HG03060 (cell line): ENCODE results near the gene ATP11A.

Experiments used
- ATAC-seq: cut with Tn5 transposase; IDR thresholded peaks from one replicate; pipeline ENCODE4 v1.9.1; 2021; ENCODE audit warnings: low read depth, moderate number of reproducible peaks; ENCODE audit not compliant: unreplicated experiment

ATP11A gene

DNA sequence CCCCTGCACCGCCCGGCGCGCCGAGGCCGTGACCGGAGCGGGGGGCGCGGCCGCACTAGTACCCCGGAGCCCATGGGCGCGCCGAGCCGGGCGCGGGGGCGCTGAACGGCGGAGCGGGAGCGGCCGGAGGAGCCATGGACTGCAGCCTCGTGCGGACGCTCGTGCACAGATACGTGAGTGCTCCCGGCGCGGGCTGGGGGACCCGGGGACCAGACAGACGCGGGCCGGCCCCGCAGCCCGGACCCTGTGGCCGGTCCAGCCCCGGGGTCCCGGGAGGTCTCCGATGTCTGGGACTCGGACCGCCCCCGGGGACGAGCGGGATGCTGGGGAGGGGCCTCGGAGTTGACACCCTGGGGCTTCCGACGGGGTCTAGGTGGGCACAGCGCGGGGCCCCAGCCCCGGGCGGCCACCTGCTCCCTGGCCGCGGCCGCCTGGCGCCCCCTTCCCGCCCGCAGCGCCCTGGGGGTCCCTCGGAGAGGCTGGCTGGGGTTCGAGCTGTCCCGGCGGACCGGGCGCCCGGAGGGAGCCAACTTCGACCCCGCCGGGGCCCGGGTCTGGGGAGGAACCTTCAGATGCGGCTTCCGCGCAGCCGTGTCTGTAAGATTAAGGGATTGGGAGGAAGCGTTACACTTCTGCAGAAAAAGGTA is 568 bp downstream of the ATP11A start:
- ATAC-seq, result no peak

DNA sequence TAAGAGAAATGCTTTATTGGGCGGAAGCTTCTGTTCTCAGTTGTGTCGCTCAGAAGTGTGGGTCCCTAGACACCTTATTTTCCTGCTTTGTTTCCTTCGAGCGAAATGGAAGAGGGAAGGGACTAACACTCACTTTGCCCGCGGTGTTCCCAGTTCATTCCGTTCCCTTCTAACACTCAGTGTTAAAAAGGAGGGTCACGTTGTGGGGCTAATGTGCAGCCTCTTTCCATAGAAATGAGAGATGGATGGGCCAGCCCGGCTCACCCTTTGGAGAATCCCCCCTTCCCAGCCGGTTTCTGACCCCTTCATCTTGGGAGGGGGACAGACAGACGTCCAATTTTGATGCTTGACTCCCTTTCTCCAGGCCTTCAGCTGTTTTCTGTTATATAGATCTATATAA is 2.3 kb downstream of the ATP11A start:
- no peak for ATAC-seq

DNA sequence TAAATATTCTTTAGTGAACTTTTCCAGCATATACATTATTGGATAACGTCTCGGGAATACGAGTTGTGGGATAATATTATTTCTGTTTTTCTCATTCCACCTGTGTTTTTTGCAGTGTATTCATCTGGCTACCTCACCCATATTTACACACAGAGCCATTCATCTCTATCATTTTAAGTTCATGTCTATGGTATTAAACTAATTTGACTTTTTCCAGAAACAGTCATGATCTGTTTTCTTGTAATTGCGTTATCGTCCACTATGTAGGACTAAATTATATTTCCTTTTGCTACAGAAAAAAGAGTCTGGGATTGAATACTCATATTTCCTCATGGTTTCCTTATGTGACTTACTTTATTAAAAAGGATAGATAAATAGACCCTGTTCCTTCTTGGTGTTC is 2.7 kb downstream of the ATP11A start:
- ATAC-seq, result no peak

DNA sequence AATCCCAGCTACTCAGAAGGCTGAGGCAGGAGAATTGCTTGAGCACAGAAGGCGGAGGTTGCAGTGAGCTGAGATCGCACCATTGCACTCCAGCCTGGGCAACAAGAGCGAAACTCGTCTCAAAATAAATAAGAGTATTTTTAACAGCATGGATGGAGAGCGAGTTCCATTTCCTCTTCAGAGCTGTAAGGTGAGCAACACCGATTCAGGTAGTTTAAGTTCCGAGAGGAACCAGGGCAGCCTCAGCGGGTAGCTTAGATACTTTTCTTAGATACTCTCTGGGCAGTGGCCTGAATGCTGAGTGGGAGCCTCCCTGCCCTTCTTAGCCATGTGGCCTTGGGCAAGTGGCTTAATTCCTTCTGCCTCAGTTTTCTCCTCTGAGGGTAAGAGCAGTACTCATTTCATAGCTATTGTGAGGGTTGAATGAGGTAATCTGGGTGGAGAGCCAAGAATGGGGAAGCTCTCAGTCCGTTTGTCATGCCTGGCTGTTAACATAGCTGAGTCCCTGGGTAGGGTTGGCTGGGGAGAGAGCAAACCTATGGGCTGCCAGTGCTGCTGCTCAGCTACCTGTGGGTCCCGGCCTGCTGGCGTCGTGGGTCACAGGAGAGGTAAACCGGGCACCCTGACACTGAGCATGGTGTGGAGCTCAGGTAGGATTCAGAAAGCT is 4.1 kb downstream of the ATP11A start:
- ATAC-seq, result no peak

DNA sequence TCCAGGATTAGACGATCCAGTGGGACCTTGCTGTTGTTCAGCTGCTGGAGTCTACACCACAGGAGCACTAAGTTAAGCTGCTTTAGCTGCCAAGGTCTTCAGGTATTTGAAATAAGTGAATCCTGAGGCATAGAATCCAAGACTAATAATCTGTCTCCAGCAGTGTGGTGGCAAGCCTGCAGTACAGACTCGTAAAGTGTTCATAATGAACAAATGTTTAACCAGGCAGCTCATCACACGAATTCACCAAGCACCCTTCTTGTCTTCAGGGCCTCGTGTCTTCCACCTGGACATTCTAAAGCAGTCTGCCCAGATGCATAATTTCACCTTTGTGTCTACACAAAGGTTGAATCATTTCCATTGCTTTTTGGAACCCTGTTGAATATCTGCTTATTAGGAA is 5.3 kb downstream of the ATP11A start:
- no peak for ATAC-seq

DNA sequence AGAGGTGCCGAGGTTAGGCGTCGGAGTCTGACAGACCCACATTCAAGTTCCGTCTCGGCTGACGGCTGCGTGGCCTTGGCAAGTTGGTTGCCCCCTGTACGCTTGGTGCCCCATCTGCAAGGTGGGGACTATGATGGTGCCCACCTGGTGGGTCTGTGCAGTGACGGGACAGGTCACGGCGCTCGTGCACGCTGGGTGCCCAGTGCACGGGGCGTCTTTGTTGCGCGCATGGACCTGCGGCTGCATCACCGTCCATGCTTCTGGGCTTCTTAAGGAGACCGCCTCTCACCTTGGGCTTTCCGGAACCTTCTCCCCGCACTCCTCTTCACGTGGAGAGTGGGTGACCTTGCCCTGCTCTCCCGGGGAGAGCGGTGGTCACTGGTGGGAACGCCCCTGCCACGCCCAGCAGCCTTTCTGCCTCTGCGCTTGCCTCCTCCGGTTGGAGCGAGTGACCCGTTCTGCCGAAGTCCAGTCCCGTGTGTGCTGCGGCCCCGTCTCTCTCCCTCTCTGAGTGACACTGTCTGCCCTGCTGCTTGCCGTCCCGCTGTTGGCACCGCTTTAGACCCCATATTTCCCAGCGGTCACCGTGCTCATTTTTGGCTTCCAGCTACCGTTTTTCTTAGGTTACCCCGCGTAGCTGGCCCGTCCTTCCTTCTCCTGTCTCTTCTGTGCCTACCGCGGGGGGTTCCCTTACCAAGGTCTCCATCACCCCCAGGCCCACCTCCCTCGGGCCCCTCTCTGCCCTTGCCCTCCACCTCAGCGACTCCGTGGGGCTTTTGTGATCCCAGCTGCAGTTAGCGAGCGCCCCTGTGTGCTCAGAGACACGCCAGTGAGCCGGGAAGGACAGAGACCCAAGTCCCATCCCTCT is 6.4 kb downstream of the ATP11A start:
- ATAC-seq, result no peak

DNA sequence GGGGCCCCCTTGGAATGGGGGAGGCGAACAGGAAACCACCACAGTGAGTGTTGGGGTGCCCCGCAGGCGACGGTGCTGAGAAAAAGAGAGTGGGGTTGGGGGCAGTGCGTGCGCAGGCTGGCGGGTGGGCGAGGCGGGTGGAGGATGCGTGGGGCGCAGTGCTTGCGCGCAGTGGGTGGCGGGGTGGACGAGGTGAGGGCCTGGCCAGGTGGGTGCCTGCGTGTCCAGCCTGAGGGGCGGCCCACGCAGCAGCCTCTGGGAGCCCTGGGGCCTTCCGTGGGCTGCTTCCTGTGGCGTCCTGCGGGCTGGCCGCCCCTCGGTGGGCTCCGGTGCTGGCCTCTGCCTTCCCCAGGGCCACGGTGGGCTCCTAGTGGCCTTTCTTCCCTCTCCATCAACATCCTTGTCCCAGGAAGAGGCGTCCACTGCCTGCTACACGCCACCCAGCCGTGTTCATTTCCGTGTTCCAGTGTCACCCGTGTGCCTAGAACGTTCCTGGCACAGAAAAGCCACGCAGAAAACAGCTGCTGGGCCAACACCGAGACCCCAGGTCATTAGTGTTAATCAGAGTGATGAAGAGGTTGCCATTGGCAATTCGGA is 7.1 kb downstream of the ATP11A start:
- ATAC-seq, result no peak

DNA sequence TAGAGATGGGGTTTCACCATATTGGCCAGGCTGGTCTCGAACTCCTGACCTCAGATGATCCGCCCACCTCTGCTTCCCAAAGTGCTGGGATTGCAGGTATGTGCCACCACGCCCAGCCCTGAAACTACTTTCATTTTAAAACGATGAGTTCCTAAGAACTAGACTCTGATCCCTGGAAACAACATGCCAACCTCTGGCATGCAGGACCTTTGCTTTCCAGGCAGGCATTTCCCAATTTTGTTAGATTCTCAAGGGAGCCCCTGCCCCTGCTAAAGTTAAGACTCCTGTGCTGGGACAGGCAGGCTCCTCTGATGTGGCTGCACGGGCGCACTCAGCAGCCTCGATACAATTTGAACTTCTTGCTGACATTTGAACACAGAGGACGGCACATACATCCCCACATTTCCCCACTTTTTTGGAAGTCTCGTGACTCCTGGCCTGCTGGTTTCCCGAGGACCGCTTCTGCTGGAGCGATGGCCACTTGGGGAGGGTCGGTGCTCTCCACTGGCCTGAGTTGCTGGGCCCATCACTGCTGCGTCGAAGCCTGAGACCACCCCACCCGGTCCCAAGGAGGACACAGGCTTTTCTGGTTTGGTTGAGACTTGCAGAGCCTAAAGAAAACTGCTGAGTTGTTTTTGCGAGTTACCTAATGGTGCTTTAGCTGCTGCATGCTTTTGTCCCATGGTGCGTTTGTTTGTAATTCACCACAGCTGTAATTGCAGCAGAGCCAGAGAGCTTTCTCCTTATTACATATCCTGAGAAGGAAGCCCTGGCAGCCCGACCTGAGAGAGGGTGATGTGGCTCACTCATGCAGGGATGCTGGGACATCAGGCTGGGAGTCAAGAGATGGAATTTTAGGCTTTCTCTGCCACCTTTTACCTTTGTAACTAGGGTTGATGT is 8.2 kb downstream of the ATP11A start:
- ATAC-seq, result no peak

DNA sequence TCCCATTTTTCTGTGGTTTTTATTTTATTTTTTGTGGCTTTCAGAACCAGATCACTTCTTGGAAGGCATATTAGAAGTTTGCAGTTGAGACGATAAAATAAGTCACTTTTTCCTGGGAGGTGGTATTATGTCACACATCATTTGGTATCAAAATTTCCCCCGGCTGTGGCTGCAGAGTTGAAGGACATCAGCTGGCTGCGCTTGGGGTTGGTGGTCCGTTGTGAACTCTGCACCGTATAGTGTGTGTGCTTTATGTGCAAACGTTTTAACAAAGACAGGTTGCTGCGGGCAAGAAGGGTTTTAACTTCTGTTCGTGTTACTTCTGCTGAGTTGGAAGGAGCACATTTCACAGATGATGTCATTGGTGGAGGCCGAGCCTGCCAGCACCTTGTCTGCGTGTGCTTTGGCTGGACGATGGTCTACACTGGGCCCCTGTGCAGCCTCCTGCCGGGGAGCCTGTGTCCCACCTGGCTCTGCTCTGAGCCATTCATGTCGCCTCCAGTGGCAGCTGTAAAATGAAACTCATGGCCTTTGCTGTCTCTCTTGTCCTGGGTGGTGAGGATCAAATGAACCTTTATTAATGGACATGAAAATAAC is 9.6 kb downstream of the ATP11A start:
- ATAC-seq, result no peak

DNA sequence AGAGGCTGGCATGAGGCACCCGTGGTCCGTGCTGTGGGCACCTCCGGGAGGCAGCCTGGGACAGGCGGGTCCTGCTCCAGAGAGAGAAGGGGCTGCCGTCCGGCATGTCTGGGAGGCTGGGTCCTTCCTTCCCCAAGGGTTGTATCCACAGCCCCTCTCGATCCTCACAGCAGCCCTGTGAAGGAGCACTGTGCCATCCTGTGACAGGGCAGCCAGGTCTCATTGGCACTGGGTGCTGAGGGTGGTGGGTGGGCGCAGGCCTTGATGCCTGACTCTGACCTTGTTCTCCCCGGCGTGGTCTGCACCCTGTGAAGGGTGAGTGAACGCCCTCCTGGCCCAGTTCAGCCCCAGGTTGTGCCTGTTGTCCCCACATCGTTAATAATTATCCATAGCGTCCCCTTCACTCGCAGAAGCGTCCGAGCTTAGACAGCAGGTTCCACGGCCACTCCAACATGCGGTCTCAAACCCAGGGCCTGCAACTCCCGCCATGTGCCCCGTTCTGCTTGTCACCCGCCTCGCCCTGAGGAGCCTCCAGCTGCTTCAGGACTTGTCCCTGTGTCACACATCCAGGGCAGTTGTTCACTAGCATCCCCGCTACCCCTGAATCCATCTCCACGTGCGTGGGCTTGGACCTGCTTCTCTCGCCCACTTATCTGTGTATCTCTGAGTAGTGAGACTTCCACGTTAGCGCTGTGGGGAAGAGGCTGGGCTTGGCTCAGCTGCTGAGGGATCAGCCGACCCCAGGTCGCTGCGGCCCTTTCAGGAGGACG is 10.6 kb downstream of the ATP11A start:
- ATAC-seq, result no peak

DNA sequence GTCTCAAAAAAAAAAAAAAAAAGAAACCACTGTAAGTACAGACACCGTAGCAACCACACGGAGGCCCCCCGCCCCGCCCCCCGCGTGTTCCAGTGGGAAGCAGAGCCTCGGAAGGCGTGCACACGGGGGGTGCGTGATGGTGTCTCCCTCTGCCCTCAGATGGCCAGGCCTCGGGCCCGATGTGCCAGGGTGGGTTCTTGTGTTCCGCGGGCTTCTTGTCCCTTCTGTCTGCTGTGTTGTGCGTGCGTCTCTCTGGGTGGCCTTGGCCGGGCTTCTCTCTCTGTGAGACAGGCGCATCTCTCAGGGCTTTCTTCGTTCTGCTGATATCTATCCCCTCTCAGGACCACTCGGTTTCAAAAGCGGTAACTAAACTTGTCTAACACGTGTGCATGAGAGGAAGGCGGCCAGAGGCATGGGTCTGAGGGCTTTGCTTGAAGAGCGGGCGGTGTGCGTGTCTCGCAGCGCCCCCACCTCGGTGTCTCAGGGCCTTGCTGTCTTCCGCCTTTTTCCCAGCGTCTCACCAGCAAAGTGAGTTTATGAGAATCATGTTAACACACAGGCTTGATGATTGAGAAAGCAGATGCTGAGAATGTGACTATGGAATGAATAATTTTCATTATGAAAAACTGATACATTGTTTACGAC is 12.6 kb downstream of the ATP11A start:
- no peak for ATAC-seq

DNA sequence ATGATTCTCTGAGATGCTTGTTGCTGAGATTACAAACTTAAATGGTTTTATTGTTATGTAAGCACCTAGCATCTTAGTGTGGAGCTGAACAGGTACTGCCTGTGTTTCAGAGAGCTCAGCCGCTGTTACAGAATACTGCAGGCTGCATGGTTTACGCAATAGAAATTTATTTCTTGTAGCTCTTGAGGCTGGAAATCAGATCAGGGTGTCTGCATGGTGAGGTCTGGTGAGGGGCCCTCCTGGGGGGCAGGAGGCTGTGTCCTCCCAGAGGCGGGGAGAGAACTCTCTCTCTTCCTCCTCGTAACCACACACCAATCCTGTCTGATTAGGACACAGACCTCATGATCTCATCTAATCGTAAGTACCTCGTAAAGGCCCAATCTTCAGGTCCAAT is 13.1 kb downstream of the ATP11A start:
- ATAC-seq, result no peak

DNA sequence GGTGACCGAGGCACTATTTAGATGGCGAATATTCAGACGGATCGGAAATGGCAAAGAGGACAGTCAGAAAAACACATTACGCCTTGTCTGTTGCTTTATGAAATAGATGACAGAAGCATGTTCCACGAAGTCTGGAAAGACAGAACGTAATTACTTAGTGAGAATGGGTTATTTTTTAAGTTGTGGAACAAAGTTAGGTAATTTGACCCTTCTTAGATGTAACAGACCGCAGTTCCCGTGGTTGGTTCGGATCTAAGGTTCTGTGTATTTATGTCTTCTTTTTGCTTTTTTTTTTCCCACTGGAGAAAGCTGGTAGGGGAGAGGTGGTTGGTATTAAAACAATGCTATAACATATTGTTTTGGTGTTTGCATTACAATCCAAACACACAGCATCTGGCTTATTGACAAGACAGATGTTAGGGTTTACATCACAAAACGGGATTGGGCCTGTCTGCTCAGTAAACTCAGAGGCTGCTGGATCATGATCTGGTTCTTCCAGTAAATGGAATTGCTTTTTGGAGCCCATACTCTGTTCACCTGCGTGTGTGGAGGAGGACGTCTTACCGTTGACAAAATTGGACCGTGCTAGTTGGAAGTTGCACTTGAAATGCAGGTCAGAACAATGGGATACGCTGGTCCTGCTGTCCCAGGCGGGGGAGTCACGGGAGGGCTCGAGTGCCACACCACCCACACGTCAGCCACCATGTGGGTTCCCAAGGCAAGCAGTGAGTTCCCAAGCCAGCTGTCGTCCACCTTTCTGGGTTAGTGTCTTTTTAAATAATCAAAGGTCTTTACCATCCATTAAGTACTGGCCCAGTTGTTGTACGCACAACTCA is 13.8 kb downstream of the ATP11A start:
- ATAC-seq, result no peak

DNA sequence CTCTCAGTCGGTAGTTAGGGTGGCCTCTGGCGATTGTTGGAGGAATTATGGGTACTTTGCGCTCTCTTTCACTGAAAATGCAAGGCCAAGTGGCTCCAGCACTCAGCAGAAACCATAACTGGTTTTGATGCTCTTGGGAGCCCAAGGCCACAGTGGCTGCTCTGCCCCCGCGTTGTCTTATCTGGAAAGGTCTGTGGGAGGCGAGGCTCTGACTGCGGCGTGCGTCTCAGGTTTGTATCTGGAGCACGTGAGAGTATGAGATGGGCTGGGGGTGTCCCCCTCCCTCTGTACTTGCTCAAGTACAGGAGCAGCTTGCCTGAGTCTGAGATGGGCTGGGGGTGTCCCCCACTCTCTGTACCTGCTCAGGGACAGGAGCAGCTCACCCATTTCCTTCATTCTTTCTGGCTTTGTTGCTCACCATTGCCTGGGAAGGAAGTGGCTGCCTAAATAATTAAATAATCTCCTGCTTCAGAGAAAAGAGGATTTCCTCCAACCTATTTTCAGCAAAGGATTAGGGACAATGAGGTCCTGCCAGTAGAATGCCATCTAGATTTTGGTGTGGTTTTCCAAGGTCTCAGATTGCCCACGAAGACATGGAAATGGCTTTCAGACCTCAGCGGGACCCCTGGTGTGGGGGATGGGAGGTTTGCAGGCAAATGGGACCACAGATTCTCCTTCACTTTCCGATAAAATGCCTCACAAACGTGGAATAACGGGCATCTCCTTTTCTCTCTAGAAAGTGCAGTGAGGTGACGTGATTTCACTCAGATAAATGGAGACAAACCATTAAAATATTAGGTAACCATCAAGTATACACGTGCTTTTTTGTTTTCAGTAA is 14.7 kb downstream of the ATP11A start:
- ATAC-seq, result no peak

DNA sequence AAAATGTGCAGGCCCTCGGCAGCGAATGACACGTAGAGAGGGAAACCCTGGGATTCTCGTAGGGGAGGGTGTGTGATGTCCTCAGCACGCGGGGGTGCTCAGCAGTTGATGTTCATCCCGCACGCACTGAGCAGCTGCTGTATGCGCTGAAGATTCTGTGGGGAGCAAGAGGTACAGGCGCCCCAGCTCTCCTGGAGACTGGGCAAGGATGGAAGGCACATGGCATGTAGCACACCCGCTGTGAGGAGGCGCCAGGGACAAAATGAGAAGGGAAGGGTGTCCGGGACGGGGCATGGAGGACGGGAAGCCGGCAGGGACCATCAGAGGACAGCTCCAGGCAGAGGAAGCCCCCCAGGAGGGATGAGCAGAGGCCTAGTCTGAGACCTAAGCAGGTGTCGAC is 15.4 kb downstream of the ATP11A start:
- no peak for ATAC-seq

DNA sequence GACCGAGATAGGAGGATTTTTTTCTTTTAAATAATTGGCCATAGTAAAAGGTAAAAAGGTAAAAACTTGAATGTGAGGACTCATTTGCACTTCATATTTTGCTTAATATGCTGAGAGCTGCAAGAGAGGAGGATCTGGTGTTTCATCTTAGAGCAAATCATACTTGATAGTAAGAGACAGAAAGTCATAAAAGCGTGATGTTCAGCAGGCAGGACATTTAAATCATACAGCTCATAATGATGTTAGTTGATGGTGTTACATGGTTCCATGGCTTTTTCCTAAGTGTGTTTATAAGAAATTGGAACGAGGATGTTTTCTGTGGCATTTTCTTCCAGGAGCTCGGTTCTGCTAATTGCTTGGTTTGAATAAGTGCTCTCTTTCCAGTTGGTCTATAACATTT is 16.3 kb downstream of the ATP11A start:
- no peak for ATAC-seq
